H9 (cell line): ENCODE data around the gene DCAF12. TPM values are rescaled to one million over a fixed set of nuclear protein-coding genes. Genes with fewer than 3 reads are reported as not detected.

Experiments used
- DNase-seq: peaks from one replicate; pipeline ENCODE4 v3.0.0-alpha.2; 2017
- H2AFZ ChIP-seq: one replicate; pipeline ENCODE4 v1.6.1; 2013; ENCODE audit warnings: mild to moderate bottlenecking, low read length, control low read depth, moderate library complexity
- H2AK5ac ChIP-seq: 2 replicates; pipeline ENCODE4 v1.6.1; 2013; ENCODE audit warnings: low read length, control low read depth, mixed read lengths; ENCODE audit not compliant: insufficient read length
- H2BK120ac ChIP-seq: one replicate; pipeline ENCODE4 v1.6.1; 2013; ENCODE audit warnings: low read depth, mild to moderate bottlenecking, low read length, control low read depth, inconsistent platforms; ENCODE audit not compliant: poor library complexity, severe bottlenecking
- H2BK12ac ChIP-seq: 2 replicates; pipeline ENCODE4 v1.6.1; 2013; ENCODE audit warnings: low read length, control low read depth, mixed read lengths, low read depth; ENCODE audit not compliant: insufficient read length
- H2BK15ac ChIP-seq: 2 replicates; pipeline ENCODE4 v1.6.1; 2013; ENCODE audit warnings: low read depth, low read length, control low read depth
- H2BK20ac ChIP-seq: one replicate; pipeline ENCODE4 v1.6.1; 2013; ENCODE audit warnings: low read depth, mild to moderate bottlenecking, low read length, control low read depth, inconsistent platforms; ENCODE audit not compliant: poor library complexity, severe bottlenecking
- H2BK5ac ChIP-seq: 2 replicates; pipeline ENCODE4 v1.6.1; 2013; ENCODE audit warnings: low read length, control low read depth, mixed read lengths; ENCODE audit not compliant: insufficient read length
- H3K14ac ChIP-seq: 2 replicates; pipeline ENCODE4 v1.6.1; 2013; ENCODE audit warnings: low read length, control low read depth; ENCODE audit not compliant: insufficient read depth
- H3K18ac ChIP-seq: 2 replicates; pipeline ENCODE4 v1.6.1; 2013; ENCODE audit warnings: low read depth, mild to moderate bottlenecking, mixed read lengths, low read length, control low read depth; ENCODE audit not compliant: insufficient read length
- H3K23ac ChIP-seq: 2 replicates; pipeline ENCODE4 v1.6.1; 2013; ENCODE audit warnings: low read length, control low read depth, mixed read lengths, low read depth; ENCODE audit not compliant: insufficient read length
- H3K23me2 ChIP-seq: 2 replicates; pipeline ENCODE4 v1.6.1; 2013; ENCODE audit warnings: low read depth, mild to moderate bottlenecking, mixed read lengths, low read length, control low read depth; ENCODE audit not compliant: insufficient read length, poor library complexity, severe bottlenecking
- H3K27ac ChIP-seq: 2 replicates; pipeline ENCODE4 v1.5.1; 2013; ENCODE audit warnings: low read length, control low read depth, mixed read lengths, low read depth; ENCODE audit not compliant: insufficient read length
- H3K27me3 ChIP-seq: 2 replicates; pipeline ENCODE4 v1.6.1; 2013; ENCODE audit warnings: low read length, control low read depth, inconsistent platforms; ENCODE audit not compliant: insufficient read depth
- H3K4ac ChIP-seq: 2 replicates; pipeline ENCODE4 v1.6.1; 2013; ENCODE audit warnings: low read depth, mild to moderate bottlenecking, control low read depth, inconsistent platforms, low read length, moderate library complexity
- H3K4me1 ChIP-seq: 2 replicates; pipeline ENCODE4 v1.6.1; 2013; ENCODE audit warnings: low read length, control low read depth, inconsistent platforms; ENCODE audit not compliant: insufficient read depth
- H3K4me2 ChIP-seq: 2 replicates; pipeline ENCODE4 v1.6.1; 2013; ENCODE audit warnings: low read length, control low read depth, mixed read lengths; ENCODE audit not compliant: insufficient read length, insufficient read depth
- H3K56ac ChIP-seq: 2 replicates; pipeline ENCODE4 v1.6.1; 2013; ENCODE audit warnings: low read depth, mild to moderate bottlenecking, mixed read lengths, low read length, control low read depth; ENCODE audit not compliant: insufficient read length
- H3K79me1 ChIP-seq: 2 replicates; pipeline ENCODE4 v1.6.1; 2013; ENCODE audit warnings: low read depth, mild to moderate bottlenecking, moderate library complexity, low read length, control low read depth, inconsistent platforms; ENCODE audit not compliant: insufficient read depth, poor library complexity, severe bottlenecking
- H3K79me2 ChIP-seq: 2 replicates; pipeline ENCODE4 v1.6.1; 2013; ENCODE audit warnings: low read length, control low read depth, inconsistent platforms; ENCODE audit not compliant: insufficient read depth
- H3K9ac ChIP-seq: 2 replicates; pipeline ENCODE4 v1.6.1; 2013; ENCODE audit warnings: low read length, control low read depth, mixed read lengths; ENCODE audit not compliant: insufficient read length; ENCODE audit errors: extremely low read depth
- H3K9me3 ChIP-seq: one replicate; pipeline ENCODE4 v1.6.1; 2013; ENCODE audit warnings: low read depth, low read length, inconsistent platforms; ENCODE audit not compliant: control insufficient read depth
- H3T11ph ChIP-seq: one replicate; pipeline ENCODE4 v1.6.1; 2013; ENCODE audit warnings: mild to moderate bottlenecking, low read length, control low read depth, inconsistent platforms
- H4K20me1 ChIP-seq: one replicate; pipeline ENCODE4 v1.6.1; 2013; ENCODE audit not compliant: control insufficient read depth, insufficient read length, insufficient read depth
- H4K5ac ChIP-seq: 2 replicates; pipeline ENCODE4 v1.6.1; 2013; ENCODE audit warnings: low read depth, mild to moderate bottlenecking, mixed read lengths, low read length, control low read depth; ENCODE audit not compliant: insufficient read length
- H4K8ac ChIP-seq: replicated peaks from 2 replicates; pipeline ENCODE4 v1.6.1; 2013; ENCODE audit warnings: low read length, control low read depth, mixed read lengths, low read depth; ENCODE audit not compliant: insufficient read length
- H4K91ac ChIP-seq: 2 replicates; pipeline ENCODE4 v1.6.1; 2013; ENCODE audit warnings: low read depth, mild to moderate bottlenecking, moderate library complexity, mixed read lengths, low read length, control low read depth; ENCODE audit not compliant: insufficient read length
- H3K27ac Mint-ChIP-seq, 3 experiments: 2 replicates in 2 of 3; 3 replicates in 1 of 3; pipeline ENCODE4 v1.8.0; 2020 to 2021; ENCODE audit warnings: mixed read lengths in 3 of 3, mild to moderate bottlenecking in 1 of 3, moderate library complexity in 1 of 3
- H3K27me3 Mint-ChIP-seq: 2 replicates; pipeline ENCODE4 v1.8.0; 2021; ENCODE audit warnings: low read depth, mild to moderate bottlenecking, moderate library complexity, mixed read lengths
- H3K36me3 Mint-ChIP-seq, 3 experiments: 2 replicates in 2 of 3; 3 replicates in 1 of 3; pipeline ENCODE4 v1.8.0; 2020 to 2021; ENCODE audit warnings: low read depth in 3 of 3, mixed read lengths in 3 of 3; ENCODE audit not compliant: insufficient read depth in 1 of 3
- H3K4me1 Mint-ChIP-seq, 2 experiments: 2 replicates each; pipeline ENCODE4 v1.8.0; 2020; ENCODE audit warnings: mixed read lengths in 2 of 2
- H3K4me3 Mint-ChIP-seq, 2 experiments: 2 replicates in 1 of 2; 3 replicates in 1 of 2; pipeline ENCODE4 v1.8.0; 2020 to 2021; ENCODE audit warnings: mild to moderate bottlenecking in 2 of 2, mixed read lengths in 2 of 2, moderate library complexity in 1 of 2
- H3K9me3 Mint-ChIP-seq, 2 experiments: 2 replicates in 1 of 2; 3 replicates in 1 of 2; pipeline ENCODE4 v1.8.0; 2020; ENCODE audit warnings: mild to moderate bottlenecking in 2 of 2, mixed read lengths in 2 of 2, moderate library complexity in 1 of 2
- WGBS: extraction: QIAGEN DNeasy Blood & Tissue Kit; methylation state at CpG from one replicate; pipeline ENCODE4 v1.1.7; 2013; ENCODE audit warnings: missing lambda C conversion rate, low lambda C conversion rate, mixed read lengths; ENCODE audit not compliant: insufficient read length; ENCODE audit errors: extremely low coverage; 5-methylcytosine and 5-hydroxymethylcytosine counted together
- total RNA-seq: library from RNA; stranded (reverse); gene quantifications from 2 replicates; pipeline ENCODE4 v1.2.1, GENCODE V29; 2021
- TF ChIP-seq, protein P1 (sequence below): fragments of 200-600 bp; sonication (generic); conservative IDR thresholded peaks from 3 replicates; pipeline ENCODE4 v1.8.0; 2021; ENCODE audit warnings: antibody characterized with exemption, mild to moderate bottlenecking

DCAF12 gene
- total RNA-seq, 1 experiment from 2014 or later = 33.6 TPM

DNA sequence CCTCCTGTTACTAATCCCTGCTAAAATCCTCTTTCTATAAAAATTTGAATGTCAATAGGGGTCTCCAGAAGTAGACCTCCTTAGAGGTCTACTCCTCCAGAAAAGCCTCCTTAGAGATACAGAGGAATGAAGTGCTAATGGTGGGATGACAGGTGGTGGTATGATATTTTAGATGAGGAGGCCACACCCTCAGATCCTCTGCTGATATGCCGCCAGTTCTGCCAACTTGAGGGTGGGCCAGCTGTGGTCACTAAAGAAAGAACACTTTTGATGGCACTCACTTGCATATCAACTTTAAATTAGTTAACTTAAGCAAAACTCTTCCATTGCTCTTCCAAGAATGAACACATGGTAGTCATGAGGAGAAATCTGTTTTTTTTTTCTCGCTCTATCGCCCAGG, 61.0 kb downstream of the DCAF12 start:
- Histone ChIP-seq H4K8ac (no peak overlapping the region), H3K9ac (no peak overlapping the region), H4K5ac (no peak overlapping the region), H3T11ph (no peak overlapping the region), H4K20me1 (no peaks in the 10 kb centered on the region), H2AK5ac (no peak overlapping the region), H3K23me2 (no peaks in the 10 kb centered on the region), H3K27ac (no peak overlapping the region), H3K4me2 (no peak overlapping the region), H3K56ac (no peak overlapping the region), H2BK12ac (no peak overlapping the region), H3K79me1 (no peaks in the 10 kb centered on the region), H3K4ac (no peak overlapping the region), H3K9me3 (no peaks in the 10 kb centered on the region), H3K14ac (no peak overlapping the region), H3K79me2 (no peaks in the 10 kb centered on the region), H3K18ac (no peak overlapping the region), H2AFZ (no peak overlapping the region), H2BK20ac (no peak overlapping the region), H3K27me3 (no peaks in the 10 kb centered on the region), H2BK15ac (no peak overlapping the region), H3K23ac (no peak overlapping the region), H4K91ac (no peak overlapping the region), H2BK120ac (no peak overlapping the region), H3K4me1 (no peaks in the 10 kb centered on the region), H2BK5ac (no peak overlapping the region)
- DNase-seq = no peak
- Mint-ChIP-seq H3K27me3 (no peaks in the 10 kb centered on the region), H3K4me3 (no peak overlapping the region), H3K27ac (no peak overlapping the region), H3K9me3 (no peaks in the 10 kb centered on the region), H3K36me3 (no peaks in the 10 kb centered on the region), H3K4me1 (no peaks in the 10 kb centered on the region)
- no CpG with 5 or more reads among the region's 3 CpGs for WGBS
- TF ChIP-seq, protein P1, sequence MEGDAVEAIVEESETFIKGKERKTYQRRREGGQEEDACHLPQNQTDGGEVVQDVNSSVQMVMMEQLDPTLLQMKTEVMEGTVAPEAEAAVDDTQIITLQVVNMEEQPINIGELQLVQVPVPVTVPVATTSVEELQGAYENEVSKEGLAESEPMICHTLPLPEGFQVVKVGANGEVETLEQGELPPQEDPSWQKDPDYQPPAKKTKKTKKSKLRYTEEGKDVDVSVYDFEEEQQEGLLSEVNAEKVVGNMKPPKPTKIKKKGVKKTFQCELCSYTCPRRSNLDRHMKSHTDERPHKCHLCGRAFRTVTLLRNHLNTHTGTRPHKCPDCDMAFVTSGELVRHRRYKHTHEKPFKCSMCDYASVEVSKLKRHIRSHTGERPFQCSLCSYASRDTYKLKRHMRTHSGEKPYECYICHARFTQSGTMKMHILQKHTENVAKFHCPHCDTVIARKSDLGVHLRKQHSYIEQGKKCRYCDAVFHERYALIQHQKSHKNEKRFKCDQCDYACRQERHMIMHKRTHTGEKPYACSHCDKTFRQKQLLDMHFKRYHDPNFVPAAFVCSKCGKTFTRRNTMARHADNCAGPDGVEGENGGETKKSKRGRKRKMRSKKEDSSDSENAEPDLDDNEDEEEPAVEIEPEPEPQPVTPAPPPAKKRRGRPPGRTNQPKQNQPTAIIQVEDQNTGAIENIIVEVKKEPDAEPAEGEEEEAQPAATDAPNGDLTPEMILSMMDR = no peak
